Measurements from ENCODE around the gene LHX3.

GRCh38 chr9:136252846-136253245 is 47.9 kb upstream of the LHX3 start:
- no peak for TF ChIP-seq EZH2 (IDR thresholded peaks at IDR 0.05; ENCODE audit: low read length, missing control alignments)
- no peak for TF ChIP-seq CTCF (conservative IDR thresholded peaks at IDR 0.05 in 1 of 2, IDR thresholded peaks at IDR 0.05 in 1 of 2; ENCODE audit: low read depth in 1 of 2, low read length in 2 of 2)
